Fibroblast of lung (primary cell): ENCODE data around the gene TEX55. TPM values are rescaled to one million over a fixed set of nuclear protein-coding genes. Genes with fewer than 3 reads are reported as not detected.

ENCODE experiments used
- DNase-seq, 2 donors: peaks; one replicate each; pipeline versions ENCODE4 v3.0.0 to v3.0.0-alpha.2; 2010; ENCODE audit warnings: low read depth in 2 of 2
- H2AFZ ChIP-seq: 2 replicates; pipeline ENCODE4 v1.5.1; 2012; ENCODE audit warnings: low read length, control low read depth, inconsistent platforms
- H3K27ac ChIP-seq: 2 replicates; pipeline ENCODE4 v1.5.1; 2011; ENCODE audit warnings: low read length, control low read depth; ENCODE audit not compliant: insufficient read depth
- H3K27me3 ChIP-seq: 2 replicates; pipeline ENCODE4 v1.5.1; 2011; ENCODE audit warnings: mild to moderate bottlenecking, low read length; ENCODE audit not compliant: control insufficient read depth, insufficient read depth
- H3K36me3 ChIP-seq: 2 replicates; pipeline ENCODE4 v1.5.1; 2011; ENCODE audit warnings: low read length; ENCODE audit not compliant: control insufficient read depth, insufficient read depth
- H3K4me1 ChIP-seq: 2 replicates; pipeline ENCODE4 v1.5.1; 2011; ENCODE audit warnings: low read length; ENCODE audit not compliant: control insufficient read depth, insufficient read depth; ENCODE audit errors: extremely low read depth
- H3K4me2 ChIP-seq: 2 replicates; pipeline ENCODE4 v1.5.1; 2011; ENCODE audit warnings: low read length, control low read depth; ENCODE audit not compliant: insufficient read depth; ENCODE audit errors: extremely low read depth
- H3K4me3 ChIP-seq, 4 experiments: fragments of 200-600 bp in 1 of 4; sonication (generic) in 1 of 4; replicated peaks in 1 of 4; 2 replicates each; pipeline ENCODE4 v1.5.1; 2011 to 2016; ENCODE audit warnings: low read length in 4 of 4, low read depth in 3 of 4, mild to moderate bottlenecking in 3 of 4, control low read depth in 2 of 4, inconsistent platforms in 1 of 4, mixed read lengths in 1 of 4; ENCODE audit not compliant: insufficient read depth in 1 of 4; ENCODE audit errors: control extremely low read depth in 1 of 4
- H3K79me2 ChIP-seq: 2 replicates; pipeline ENCODE4 v1.5.1; 2012; ENCODE audit warnings: mild to moderate bottlenecking, low read length, inconsistent platforms; ENCODE audit not compliant: control insufficient read depth, insufficient read depth
- H3K9ac ChIP-seq: 2 replicates; pipeline ENCODE4 v1.5.1; 2011; ENCODE audit warnings: mild to moderate bottlenecking, low read length, control low read depth; ENCODE audit not compliant: insufficient read depth
- H3K9me3 ChIP-seq: 2 replicates; pipeline ENCODE4 v1.5.1; 2012; ENCODE audit warnings: low read depth, low read length; ENCODE audit not compliant: control insufficient read depth, insufficient read depth
- H4K20me1 ChIP-seq: 2 replicates; pipeline ENCODE4 v1.5.1; 2011; ENCODE audit warnings: low read length; ENCODE audit not compliant: control insufficient read depth, insufficient read depth; ENCODE audit errors: extremely low read depth
- CTCF ChIP-seq, 2 donors: IDR thresholded peaks in 1 of 2; conservative IDR thresholded peaks in 1 of 2; 1 replicate in 1 of 2; 2 replicates in 1 of 2; pipeline ENCODE4 v1.5.1; 2011 to 2012; ENCODE audit warnings: low read length in 2 of 2, control low read depth in 1 of 2, inconsistent platforms in 1 of 2, low read depth in 1 of 2, mild to moderate bottlenecking in 1 of 2
- EZH2 ChIP-seq: IDR thresholded peaks from 2 replicates; pipeline ENCODE4 v1.5.1; 2012; ENCODE audit warnings: low read length, control low read depth, mild to moderate bottlenecking; ENCODE audit errors: missing control alignments
- polyA plus RNA-seq, 2 donors: library from polyadenylated mRNA; depleted of rRNA in 1 of 2; stranded (reverse) in 1 of 2; unstranded in 1 of 2; fragments of >200 nt; gene quantifications; 2 replicates each; pipeline ENCODE4 v1.2.1, GENCODE V29; 2011 to 2012; ENCODE audit warnings: missing spikeins in 1 of 2
- total RNA-seq: library from RNA; depleted of rRNA; stranded (reverse); fragments of >200 nt; gene quantifications from 2 replicates; pipeline ENCODE4 v1.2.1, GENCODE V29; 2014

Gene TEX55
- total and polyA plus RNA-seq, 2 donors (not counting 1 experiment from before 2014, with no cell fraction given) = not detected

GRCh38 chr3:119120480-119120879 lies 25.5 kb upstream of the TEX55 start:
- H3K4me3 ChIP-seq = no peak overlapping the region
- no peaks in the 10 kb centered on the region for H3K27me3 ChIP-seq
- no peak overlapping the region for H3K9ac ChIP-seq
- DNase-seq = no peak
- H2AFZ ChIP-seq = no peak overlapping the region
- TF ChIP-seq EZH2 (no peak), CTCF (conservative IDR thresholded peaks at IDR 0.05 in 1 of 2, IDR thresholded peaks at IDR 0.05 in 1 of 2; ENCODE audit: low read depth in 1 of 2, low read length in 2 of 2) (no peak)
- no peaks in the 10 kb centered on the region for H3K36me3 ChIP-seq
- no peak overlapping the region for H3K4me2 ChIP-seq
- H3K9me3 ChIP-seq = no peaks in the 10 kb centered on the region
- H3K79me2 ChIP-seq = no peaks in the 10 kb centered on the region
- H3K4me1 ChIP-seq = no peaks in the 10 kb centered on the region
- H4K20me1 ChIP-seq = no peaks in the 10 kb centered on the region
- H3K27ac ChIP-seq = no peak overlapping the region

GRCh38 chr3:119122350-119122749 lies 23.6 kb upstream of the TEX55 start:
- no peak for DNase-seq
- Histone ChIP-seq H2AFZ (no peak overlapping the region), H3K79me2 (no peaks in the 10 kb centered on the region), H3K4me2 (no peak overlapping the region), H3K36me3 (no peaks in the 10 kb centered on the region), H4K20me1 (no peaks in the 10 kb centered on the region), H3K27me3 (no peaks in the 10 kb centered on the region), H3K9ac (no peak overlapping the region), H3K27ac (no peak overlapping the region), H3K4me3 (no peak overlapping the region), H3K9me3 (no peaks in the 10 kb centered on the region), H3K4me1 (no peaks in the 10 kb centered on the region)
- TF ChIP-seq EZH2 (no peak), CTCF (conservative IDR thresholded peaks at IDR 0.05 in 1 of 2, IDR thresholded peaks at IDR 0.05 in 1 of 2; ENCODE audit: low read depth in 1 of 2, low read length in 2 of 2) (no peak)

DNA sequence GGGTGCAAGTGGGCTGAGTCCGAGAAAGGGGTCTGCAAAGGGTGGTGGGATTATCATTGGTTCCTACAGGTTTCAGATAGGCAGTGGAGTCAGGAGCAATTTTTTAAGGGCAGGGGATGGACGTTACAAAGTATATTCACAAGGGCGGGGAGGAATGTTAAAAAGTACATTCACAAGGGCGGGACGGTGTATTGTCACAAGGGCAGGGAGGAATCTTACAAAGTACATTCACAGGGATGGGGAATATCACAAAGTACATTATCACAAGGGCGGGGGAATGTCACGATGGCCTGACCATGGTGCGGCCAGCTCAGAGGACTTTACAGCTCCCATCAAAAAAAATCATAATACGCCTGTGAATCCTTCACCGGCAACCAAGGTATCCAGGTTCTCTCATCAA lies 20.6 kb upstream of the TEX55 start:
- no peak overlapping the region for H3K4me3 ChIP-seq
- TF ChIP-seq EZH2 (no peak), CTCF (conservative IDR thresholded peaks at IDR 0.05 in 1 of 2, IDR thresholded peaks at IDR 0.05 in 1 of 2; ENCODE audit: low read depth in 1 of 2, low read length in 2 of 2) (no peak)

More for the DNA sequence above, 20.6 kb upstream of the TEX55 start:
- no peak overlapping the region for H2AFZ ChIP-seq
- H3K36me3 ChIP-seq = no peaks in the 10 kb centered on the region
- H3K4me2 ChIP-seq = no peak overlapping the region
- no peak overlapping the region for H3K27ac ChIP-seq
- no peaks in the 10 kb centered on the region for H4K20me1 ChIP-seq
- H3K79me2 ChIP-seq = no peaks in the 10 kb centered on the region
- DNase-seq = no peak
- H3K9me3 ChIP-seq = no peaks in the 10 kb centered on the region
- H3K9ac ChIP-seq = no peak overlapping the region
- H3K4me1 ChIP-seq = no peaks in the 10 kb centered on the region
- H3K27me3 ChIP-seq = no peaks in the 10 kb centered on the region
